HepG2 (cell line): ENCODE results near the gene ACTR10. TPM values are rescaled to one million over a fixed set of nuclear protein-coding genes. Genes with fewer than 3 reads are reported as not detected.

Source experiments
- CEBPG ChIP-seq: IDR thresholded peaks from 2 replicates; pipeline ENCODE4 v1.6.1; 2016
- HMG20B ChIP-seq: conservative IDR thresholded peaks from 2 replicates; pipeline ENCODE4 v1.6.1; 2016; ENCODE audit warnings: missing genetic modification reagents, missing compliant biosample characterization
- IRF2 ChIP-seq: IDR thresholded peaks from 2 replicates; pipeline ENCODE4 v1.6.1; 2018; ENCODE audit warnings: missing genetic modification reagents, missing compliant biosample characterization
- KLF12 ChIP-seq: sonication (generic); formaldehyde crosslinking; IDR thresholded peaks from 2 replicates; pipeline ENCODE4 v1.4.0; 2020; ENCODE audit warnings: missing genetic modification reagents, borderline replicate concordance
- MAFK ChIP-seq, 2 experiments: IDR thresholded peaks in 1 of 2; conservative IDR thresholded peaks in 1 of 2; 2 replicates each; pipeline ENCODE4 v1.6.1; 2011; ENCODE audit warnings: improper control_type of control experiment in 2 of 2, low read length in 2 of 2
- MAZ ChIP-seq, 2 experiments: sonication (generic) in 1 of 2; formaldehyde crosslinking in 1 of 2; IDR thresholded peaks; 2 replicates each; pipeline versions ENCODE4 v1.5.0 to v1.6.1; 2012 to 2020; ENCODE audit warnings: low read depth in 2 of 2, mild to moderate bottlenecking in 2 of 2, borderline replicate concordance in 1 of 2, improper control_type of control experiment in 1 of 2, low read length in 1 of 2, missing genetic modification reagents in 1 of 2, moderate library complexity in 1 of 2
- MXD4 ChIP-seq: IDR thresholded peaks from 2 replicates; pipeline ENCODE4 v1.6.1; 2016; ENCODE audit warnings: mild to moderate bottlenecking, missing biosample characterization, missing genetic modification reagents
- PRDM15 ChIP-seq: sonication (generic); formaldehyde crosslinking; IDR thresholded peaks from 2 replicates; pipeline ENCODE4 v1.4.0; 2020; ENCODE audit warnings: missing genetic modification reagents
- RAD21 ChIP-seq: fragments of 450-650 bp; formaldehyde crosslinking; IDR thresholded peaks from 2 replicates; pipeline ENCODE4 v1.5.0; 2020; ENCODE audit warnings: mild to moderate bottlenecking
- RBM22 ChIP-seq: fragments of 200-400 bp; formaldehyde crosslinking; optimal IDR thresholded peaks from 2 replicates; pipeline ENCODE3; 2017; ENCODE audit warnings: mild to moderate bottlenecking, low read length, moderate library complexity
- U2AF2 ChIP-seq: fragments of 200-400 bp; formaldehyde crosslinking; IDR thresholded peaks from 2 replicates; pipeline ENCODE4 v1.6.1; 2017; ENCODE audit warnings: low read depth, mild to moderate bottlenecking, low read length
- ZC3H4 ChIP-seq: sonication (generic); formaldehyde crosslinking; IDR thresholded peaks from 2 replicates; pipeline ENCODE4 v1.4.0; 2020; ENCODE audit warnings: missing genetic modification reagents, borderline replicate concordance
- ZNF441 ChIP-seq: sonication (generic); formaldehyde crosslinking; IDR thresholded peaks from 2 replicates; pipeline ENCODE4 v1.7.0; 2021; ENCODE audit warnings: missing genetic modification reagents, borderline replicate concordance
- ZNF572 ChIP-seq: sonication (generic); formaldehyde crosslinking; IDR thresholded peaks from 2 replicates; pipeline ENCODE4 v1.5.1; 2020; ENCODE audit warnings: mild to moderate bottlenecking, missing genetic modification reagents
- polyA plus RNA-seq, 8 experiments: library from polyadenylated mRNA; depleted of rRNA in 3 of 8; stranded (reverse) in 7 of 8; unstranded in 1 of 8; fragments of >200 nt; fragmentation: Illumina TruSeq in 4 of 8; extraction: Trizol in 4 of 8; gene quantifications; 2 replicates each; pipeline versions ENCODE4 v1.2.1 to v1.2.3, GENCODE V29; 2011 to 2016; ENCODE audit warnings: low read depth in 4 of 8, missing spikeins in 1 of 8, mixed read lengths in 1 of 8; ENCODE audit not compliant: insufficient read depth in 1 of 8
- total RNA-seq, 5 experiments: library from RNA; depleted of rRNA; stranded (reverse); fragments of >200 nt; fragmentation: Illumina TruSeq; extraction: Trizol; gene quantifications; 2 replicates each; pipeline ENCODE4 v1.2.3, GENCODE V29; 2016; ENCODE audit warnings: low read depth in 1 of 5
- TF ChIP-seq, protein P1 (sequence below): sonication (generic); formaldehyde crosslinking; IDR thresholded peaks from 2 replicates; pipeline ENCODE4 v1.5.0; 2020; ENCODE audit warnings: mild to moderate bottlenecking, missing genetic modification reagents
- TF ChIP-seq, protein P2 (sequence below): sonication (generic); formaldehyde crosslinking; IDR thresholded peaks from 2 replicates; pipeline ENCODE4 v1.5.0; 2020; ENCODE audit warnings: missing genetic modification reagents, mild to moderate bottlenecking, borderline replicate concordance

The ACTR10 gene
- total and polyA plus RNA-seq, 2 of the 13 experiments (the other 11 are each of a cell fraction or from before 2014, with no cell fraction given): 30.0 to 41.3 TPM

- no peak for TF ChIP-seq PRDM15
- peak; percentile 53; the same call in 1 of the 2 replicates for TF ChIP-seq MXD4 (CRISPR knock-in tag)
- TF ChIP-seq MAZ (IDR thresholded peaks at IDR 0.05; ENCODE audit: borderline replicate concordance, low read depth, low read length): 0 out of 2 replicates have a peak, but pooled peaks have one; percentile 42
- no peak; the same call in 1 of the 2 replicates for TF ChIP-seq MAZ (CRISPR knock-in tag; IDR thresholded peaks at IDR 0.05; ENCODE audit: low read depth)
- TF ChIP-seq U2AF2: no peak
- TF ChIP-seq RAD21 (CRISPR knock-in tag): no peak
- TF ChIP-seq CEBPG (CRISPR knock-in tag): no peak
- TF ChIP-seq ZC3H4 (CRISPR knock-in tag): no peak
- TF ChIP-seq HMG20B (CRISPR knock-in tag): no peak
- TF ChIP-seq KLF12 (CRISPR knock-in tag): no peak
- TF ChIP-seq, protein P1, sequence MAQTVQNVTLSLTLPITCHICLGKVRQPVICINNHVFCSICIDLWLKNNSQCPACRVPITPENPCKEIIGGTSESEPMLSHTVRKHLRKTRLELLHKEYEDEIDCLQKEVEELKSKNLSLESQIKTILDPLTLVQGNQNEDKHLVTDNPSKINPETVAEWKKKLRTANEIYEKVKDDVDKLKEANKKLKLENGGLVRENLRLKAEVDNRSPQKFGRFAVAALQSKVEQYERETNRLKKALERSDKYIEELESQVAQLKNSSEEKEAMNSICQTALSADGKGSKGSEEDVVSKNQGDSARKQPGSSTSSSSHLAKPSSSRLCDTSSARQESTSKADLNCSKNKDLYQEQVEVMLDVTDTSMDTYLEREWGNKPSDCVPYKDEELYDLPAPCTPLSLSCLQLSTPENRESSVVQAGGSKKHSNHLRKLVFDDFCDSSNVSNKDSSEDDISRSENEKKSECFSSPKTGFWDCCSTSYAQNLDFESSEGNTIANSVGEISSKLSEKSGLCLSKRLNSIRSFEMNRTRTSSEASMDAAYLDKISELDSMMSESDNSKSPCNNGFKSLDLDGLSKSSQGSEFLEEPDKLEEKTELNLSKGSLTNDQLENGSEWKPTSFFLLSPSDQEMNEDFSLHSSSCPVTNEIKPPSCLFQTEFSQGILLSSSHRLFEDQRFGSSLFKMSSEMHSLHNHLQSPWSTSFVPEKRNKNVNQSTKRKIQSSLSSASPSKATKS (CRISPR knock-in tag): no peak
- peak; percentile 81; the same call in 1 of the 2 replicates for TF ChIP-seq ZNF572 (CRISPR knock-in tag)
- TF ChIP-seq RBM22: no peak
- peak; percentile 54 to 74 for TF ChIP-seq MAFK (conservative IDR thresholded peaks at IDR 0.05 in 1 of 2, IDR thresholded peaks at IDR 0.05 in 1 of 2; ENCODE audit: low read length in 2 of 2)
- TF ChIP-seq IRF2: peak; percentile 97
- peak; percentile 45; the same call in 1 of the 2 replicates for TF ChIP-seq ZNF441
- TF ChIP-seq, protein P2, sequence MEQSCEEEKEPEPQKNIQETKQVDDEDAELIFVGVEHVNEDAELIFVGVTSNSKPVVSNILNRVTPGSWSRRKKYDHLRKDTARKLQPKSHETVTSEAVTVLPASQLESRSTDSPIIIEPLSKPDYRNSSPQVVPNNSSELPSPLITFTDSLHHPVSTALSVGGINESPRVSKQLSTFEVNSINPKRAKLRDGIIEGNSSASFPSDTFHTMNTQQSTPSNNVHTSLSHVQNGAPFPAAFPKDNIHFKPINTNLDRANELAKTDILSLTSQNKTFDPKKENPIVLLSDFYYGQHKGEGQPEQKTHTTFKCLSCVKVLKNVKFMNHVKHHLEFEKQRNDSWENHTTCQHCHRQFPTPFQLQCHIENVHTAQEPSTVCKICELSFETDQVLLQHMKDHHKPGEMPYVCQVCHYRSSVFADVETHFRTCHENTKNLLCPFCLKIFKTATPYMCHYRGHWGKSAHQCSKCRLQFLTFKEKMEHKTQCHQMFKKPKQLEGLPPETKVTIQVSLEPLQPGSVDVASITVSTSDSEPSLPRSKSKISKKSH (CRISPR knock-in tag): no peak
These were observed 44.8 kb downstream of the ACTR10 start, which contains the start of gene PSMA3 (continued) for GRCh38 chr14:58244556-58245387.
